IMR-90 (cell line): ENCODE data around the gene ZSCAN10. TPM values are rescaled to one million over a fixed set of nuclear protein-coding genes. Genes with fewer than 3 reads are reported as not detected.
A peak's percentile ranks its signal among the peaks of the same experiment; 100 is the strongest.

ENCODE experiments used
- ATAC-seq: fragments of 200-7000 bp; cut with Tn5 transposase; 2 replicates; pipeline ENCODE4 v1.9.1; 2020; ENCODE audit warnings: low read depth, mild to moderate bottlenecking, moderate library complexity
- BruUV-seq: library from RNA; stranded (reverse); fragments of 400-500 nt; replicated peaks from 2 replicates; lab custom pipeline; 2021; lab: Mats Ljungman, UMichigan
- CTCF ChIA-PET: fragments of 300-600 bp; formaldehyde crosslinking; extraction: SDS; loops from one replicate; lab custom pipeline; 2021; ENCODE audit warnings: antibody characterized with exemption; lab: Yijun Ruan, JAX
- POLR2A ChIA-PET: fragments of 300-600 bp; sonication (Branson Sonifier 250); formaldehyde crosslinking; loops from one replicate; lab custom pipeline; 2022; ENCODE audit warnings: antibody characterized with exemption; ENCODE audit not compliant: unreplicated experiment; lab: Charles Lee
- DNase-seq: peaks from one replicate; pipeline ENCODE4 v3.0.0; 2013
- H2AFZ ChIP-seq: replicated peaks from 2 replicates; pipeline ENCODE3; 2013; ENCODE audit warnings: low read length, mild to moderate bottlenecking; ENCODE audit not compliant: poor library complexity
- H2AK5ac ChIP-seq: 2 replicates; pipeline ENCODE4 v1.6.1; 2013; ENCODE audit warnings: low read depth, low read length, inconsistent platforms
- H2AK9ac ChIP-seq: replicated peaks from 2 replicates; pipeline ENCODE3; 2013; ENCODE audit warnings: mild to moderate bottlenecking, low read depth, low read length, moderate library complexity; ENCODE audit not compliant: poor library complexity
- H2BK120ac ChIP-seq: 2 replicates; pipeline ENCODE4 v1.6.1; 2013; ENCODE audit warnings: low read depth, low read length, inconsistent platforms
- H2BK15ac ChIP-seq: 3 replicates; pipeline ENCODE4 v1.6.1; 2013; ENCODE audit warnings: low read depth, low read length, inconsistent platforms
- H2BK20ac ChIP-seq: 2 replicates; pipeline ENCODE4 v1.6.1; 2013; ENCODE audit warnings: low read depth, mild to moderate bottlenecking, inconsistent platforms, low read length, moderate library complexity
- H2BK5ac ChIP-seq: 2 replicates; pipeline ENCODE4 v1.6.1; 2013; ENCODE audit warnings: mild to moderate bottlenecking, low read depth, low read length, inconsistent platforms; ENCODE audit not compliant: poor library complexity, severe bottlenecking
- H3K14ac ChIP-seq: replicated peaks from 2 replicates; pipeline ENCODE4 v1.6.1; 2013; ENCODE audit warnings: low read depth, low read length, inconsistent platforms
- H3K18ac ChIP-seq: 2 replicates; pipeline ENCODE4 v1.6.1; 2013; ENCODE audit warnings: low read depth, low read length, control low read depth
- H3K23ac ChIP-seq: 2 replicates; pipeline ENCODE4 v1.6.1; 2013; ENCODE audit warnings: low read depth, low read length, inconsistent platforms
- H3K27ac ChIP-seq: 2 replicates; pipeline ENCODE4 v1.5.1; 2013; ENCODE audit warnings: mild to moderate bottlenecking, control low read depth, low read length; ENCODE audit not compliant: insufficient read depth
- H3K27me3 ChIP-seq: 2 replicates; pipeline ENCODE4 v1.6.1; 2013; ENCODE audit warnings: low read length; ENCODE audit not compliant: control insufficient read depth, insufficient read depth
- H3K36me3 ChIP-seq: 2 replicates; pipeline ENCODE4 v1.6.1; 2013; ENCODE audit warnings: low read length, mixed read lengths; ENCODE audit not compliant: control insufficient read depth, insufficient read depth
- H3K4ac ChIP-seq: 2 replicates; pipeline ENCODE4 v1.6.1; 2013; ENCODE audit warnings: low read depth, low read length, inconsistent platforms
- H3K4me1 ChIP-seq: 2 replicates; pipeline ENCODE4 v1.6.1; 2013; ENCODE audit warnings: low read length, mixed read lengths; ENCODE audit not compliant: control insufficient read depth, insufficient read depth
- H3K4me2 ChIP-seq: 2 replicates; pipeline ENCODE4 v1.6.1; 2013; ENCODE audit warnings: low read depth, mild to moderate bottlenecking, control low read depth, low read length, moderate library complexity
- H3K4me3 ChIP-seq: 2 replicates; pipeline ENCODE4 v1.5.1; 2013; ENCODE audit warnings: low read depth, mild to moderate bottlenecking, control low read depth, low read length, moderate library complexity; ENCODE audit not compliant: insufficient read depth
- H3K56ac ChIP-seq: 2 replicates; pipeline ENCODE4 v1.6.1; 2013; ENCODE audit warnings: low read length, inconsistent platforms; ENCODE audit not compliant: insufficient read depth; ENCODE audit errors: extremely low read depth
- H3K79me1 ChIP-seq, 2 experiments: 2 replicates each; pipeline ENCODE4 v1.6.1; 2013; ENCODE audit warnings: low read length in 2 of 2, inconsistent platforms in 1 of 2, low read depth in 1 of 2
- H3K9ac ChIP-seq: 2 replicates; pipeline ENCODE4 v1.6.1; 2013; ENCODE audit warnings: low read depth, low read length, control low read depth
- H3K9me1 ChIP-seq: 2 replicates; pipeline ENCODE4 v1.6.1; 2013; ENCODE audit warnings: low read length, inconsistent platforms; ENCODE audit not compliant: insufficient read depth
- H3K9me3 ChIP-seq: 2 replicates; pipeline ENCODE4 v1.6.1; 2013; ENCODE audit warnings: low read length; ENCODE audit not compliant: control insufficient read depth, insufficient read depth
- H4K20me1 ChIP-seq: 2 replicates; pipeline ENCODE4 v1.6.1; 2013; ENCODE audit warnings: low read length, inconsistent platforms; ENCODE audit not compliant: insufficient read depth
- H4K5ac ChIP-seq: 2 replicates; pipeline ENCODE4 v1.6.1; 2013; ENCODE audit warnings: mild to moderate bottlenecking, low read depth, low read length, control low read depth
- H4K8ac ChIP-seq, 2 experiments: 2 replicates each; pipeline ENCODE4 v1.6.1; 2013; ENCODE audit warnings: low read depth in 2 of 2, low read length in 2 of 2, control low read depth in 1 of 2, inconsistent platforms in 1 of 2
- H4K91ac ChIP-seq: 2 replicates; pipeline ENCODE4 v1.6.1; 2013; ENCODE audit warnings: low read depth, low read length, inconsistent platforms; ENCODE audit not compliant: insufficient read depth
- MAZ ChIP-seq: IDR thresholded peaks from 2 replicates; pipeline ENCODE4 v1.6.1; 2012; ENCODE audit warnings: low read depth, mild to moderate bottlenecking, low read length, improper control_type of control experiment, moderate library complexity, borderline replicate concordance
- WGBS, 2 experiments: methylation state at CpG; one replicate each; pipeline versions ENCODE4 v1.1.5 to v1.1.7; 2013; ENCODE audit warnings: missing lambda C conversion rate in 2 of 2; ENCODE audit not compliant: insufficient read length in 1 of 2; ENCODE audit errors: extremely low coverage in 2 of 2; 5-methylcytosine and 5-hydroxymethylcytosine counted together
- dilution Hi-C: fragments of 300-500 bp; cut with HindIII; formaldehyde crosslinking; loops from one replicate; pipeline ENCODE4 v1.14.3; 2018; ENCODE audit warnings: low sequenced_read_pairs; ENCODE audit not compliant: unreplicated experiment
- in situ Hi-C: fragments of 300-500 bp; cut with MboI; formaldehyde crosslinking; loops from 3 replicates; pipeline ENCODE4 v1.14.3; 2019; ENCODE audit warnings: low sequenced_read_pairs, inconsistent platforms, mixed read lengths
- intact Hi-C: fragments of 100-400 bp; cut with micrococcal nuclease; formaldehyde crosslinking; loops from 2 replicates; pipeline ENCODE4 v1.10.0; 2022
- polyA plus RNA-seq, 3 experiments: library from polyadenylated mRNA; depleted of rRNA; stranded (reverse); fragments of >200 nt; gene quantifications; 2 replicates each; pipeline ENCODE4 v1.2.3, GENCODE V29; 2012; ENCODE audit warnings: low replicate concordance in 1 of 3
- total RNA-seq: library from RNA; depleted of rRNA; stranded (reverse); fragments of >200 nt; gene quantifications from 2 replicates; pipeline ENCODE4 v1.2.3, GENCODE V29; 2012
- TF ChIP-seq, protein P1 (sequence below): conservative IDR thresholded peaks from 2 replicates; pipeline ENCODE4 v1.5.1; 2012; ENCODE audit warnings: mild to moderate bottlenecking, low read depth, low read length, improper control_type of control experiment

Gene ZSCAN10
- total and polyA plus RNA-seq, 2 of the 4 experiments (the other 2 are of a cell fraction): not detected

DNA sequence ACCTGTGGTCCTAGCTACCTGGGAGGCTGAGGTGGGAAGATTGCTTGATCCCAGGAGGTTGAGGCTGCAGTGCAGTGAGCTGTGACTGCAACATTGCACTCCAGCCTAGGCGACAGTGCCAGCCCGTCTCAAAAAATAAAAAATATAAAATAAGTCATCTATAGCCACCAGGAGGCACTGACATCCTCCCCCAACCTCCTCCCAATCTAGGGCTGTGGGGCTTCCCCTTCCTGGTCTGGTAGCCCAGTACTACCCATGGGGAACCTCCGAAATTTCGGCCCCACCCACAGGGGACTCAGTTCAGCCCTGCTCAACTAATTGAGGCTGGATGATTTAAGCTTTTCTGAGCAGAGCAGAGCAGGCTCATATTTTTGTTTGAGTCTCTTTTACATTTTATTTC, 3.2 kb downstream of the ZSCAN10 start:
- Histone ChIP-seq H2AK9ac (no peak overlapping the region), H3K9me1 (peaks cover 13% of the 10 kb centered on the region), H3K36me3 (no peaks in the 10 kb centered on the region), H3K27me3 (peaks cover 46% of the 10 kb centered on the region), H4K5ac (no peak overlapping the region), H2BK120ac (no peak overlapping the region), H3K9me3 (no peaks in the 10 kb centered on the region), H3K9ac (no peak overlapping the region), H4K91ac (no peak overlapping the region), H3K79me1 (no peaks in the 10 kb centered on the region), H2AFZ (no peak overlapping the region), H3K4me2 (no peak overlapping the region), H2BK20ac (no peak overlapping the region), H2BK15ac (no peak overlapping the region), H2BK5ac (no peak overlapping the region), H3K4me1 (peaks cover 3% of the 10 kb centered on the region), H3K23ac (no peak overlapping the region), H3K4me3 (no peak overlapping the region), H3K27ac (no peak overlapping the region), H4K8ac (no peak overlapping the region), H3K4ac (no peak overlapping the region), H3K56ac (no peak overlapping the region), H3K14ac (no peak overlapping the region), H2AK5ac (no peak overlapping the region), H4K20me1 (no peaks in the 10 kb centered on the region), H3K18ac (no peak overlapping the region)
- ChIA-PET POLR2A (no interaction called here), CTCF (no interaction called here)
- intact Hi-C loops: no loop called here
- no TSS peak for BruUV-seq
- WGBS, 2 experiments: no CpG with 5 or more reads among the region's 4 CpGs
- DNase-seq (no peak), ATAC-seq (no peak)
- dilution Hi-C loops: no loop called here
- in situ Hi-C loops: no loop called here
- TF ChIP-seq, protein P1, sequence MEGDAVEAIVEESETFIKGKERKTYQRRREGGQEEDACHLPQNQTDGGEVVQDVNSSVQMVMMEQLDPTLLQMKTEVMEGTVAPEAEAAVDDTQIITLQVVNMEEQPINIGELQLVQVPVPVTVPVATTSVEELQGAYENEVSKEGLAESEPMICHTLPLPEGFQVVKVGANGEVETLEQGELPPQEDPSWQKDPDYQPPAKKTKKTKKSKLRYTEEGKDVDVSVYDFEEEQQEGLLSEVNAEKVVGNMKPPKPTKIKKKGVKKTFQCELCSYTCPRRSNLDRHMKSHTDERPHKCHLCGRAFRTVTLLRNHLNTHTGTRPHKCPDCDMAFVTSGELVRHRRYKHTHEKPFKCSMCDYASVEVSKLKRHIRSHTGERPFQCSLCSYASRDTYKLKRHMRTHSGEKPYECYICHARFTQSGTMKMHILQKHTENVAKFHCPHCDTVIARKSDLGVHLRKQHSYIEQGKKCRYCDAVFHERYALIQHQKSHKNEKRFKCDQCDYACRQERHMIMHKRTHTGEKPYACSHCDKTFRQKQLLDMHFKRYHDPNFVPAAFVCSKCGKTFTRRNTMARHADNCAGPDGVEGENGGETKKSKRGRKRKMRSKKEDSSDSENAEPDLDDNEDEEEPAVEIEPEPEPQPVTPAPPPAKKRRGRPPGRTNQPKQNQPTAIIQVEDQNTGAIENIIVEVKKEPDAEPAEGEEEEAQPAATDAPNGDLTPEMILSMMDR: peak; percentile 16; the same call in 1 of the 2 replicates
- TF ChIP-seq MAZ: no peak
